ENCODE data around the gene PSMB7.

DNA sequence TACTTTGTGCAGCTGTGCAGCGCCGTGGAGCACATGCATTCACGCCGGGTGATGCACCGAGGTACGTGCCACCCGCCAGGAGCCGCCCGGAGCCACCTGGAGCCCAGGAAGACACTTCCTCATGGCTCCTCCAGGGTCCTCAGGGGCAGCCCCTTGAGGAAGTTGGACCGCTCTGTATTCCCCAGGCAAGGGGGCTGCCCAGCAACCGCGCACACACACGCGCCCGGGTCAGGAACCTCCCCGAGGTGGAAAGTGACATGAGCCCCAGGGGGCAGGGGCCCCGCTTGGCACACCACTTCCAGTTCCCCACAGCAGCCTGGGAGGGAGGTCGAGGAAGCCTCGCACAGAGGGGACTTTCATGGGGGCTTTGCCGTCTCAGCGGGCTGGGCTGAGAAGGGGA lies 88.9 kb downstream of the PSMB7 start:
- TF ChIP-seq, protein P1, sequence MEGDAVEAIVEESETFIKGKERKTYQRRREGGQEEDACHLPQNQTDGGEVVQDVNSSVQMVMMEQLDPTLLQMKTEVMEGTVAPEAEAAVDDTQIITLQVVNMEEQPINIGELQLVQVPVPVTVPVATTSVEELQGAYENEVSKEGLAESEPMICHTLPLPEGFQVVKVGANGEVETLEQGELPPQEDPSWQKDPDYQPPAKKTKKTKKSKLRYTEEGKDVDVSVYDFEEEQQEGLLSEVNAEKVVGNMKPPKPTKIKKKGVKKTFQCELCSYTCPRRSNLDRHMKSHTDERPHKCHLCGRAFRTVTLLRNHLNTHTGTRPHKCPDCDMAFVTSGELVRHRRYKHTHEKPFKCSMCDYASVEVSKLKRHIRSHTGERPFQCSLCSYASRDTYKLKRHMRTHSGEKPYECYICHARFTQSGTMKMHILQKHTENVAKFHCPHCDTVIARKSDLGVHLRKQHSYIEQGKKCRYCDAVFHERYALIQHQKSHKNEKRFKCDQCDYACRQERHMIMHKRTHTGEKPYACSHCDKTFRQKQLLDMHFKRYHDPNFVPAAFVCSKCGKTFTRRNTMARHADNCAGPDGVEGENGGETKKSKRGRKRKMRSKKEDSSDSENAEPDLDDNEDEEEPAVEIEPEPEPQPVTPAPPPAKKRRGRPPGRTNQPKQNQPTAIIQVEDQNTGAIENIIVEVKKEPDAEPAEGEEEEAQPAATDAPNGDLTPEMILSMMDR (IDR thresholded peaks at IDR 0.05; ENCODE audit: low read length): no peak
- TF ChIP-seq EZH2 (IDR thresholded peaks at IDR 0.05; ENCODE audit: borderline replicate concordance, low read length): no peak

All from OCI-LY1 (cell line).